NCI-H187 treated with DMSO at 0.1 percent for 48 hours (cell line): Measurements from ENCODE around the gene ACTR3.

Experiments used
- DNase-seq: peaks from one replicate; lab custom pipeline; 2025; lab: John Stamatoyannopoulos, UW

Gene ACTR3

GRCh38 chr2:113876503-113877387, 13.1 kb upstream of the ACTR3 start:
- DNase-seq, result no peak

GRCh38 chr2:113877711-113878598, 11.9 kb upstream of the ACTR3 start:
- no peak for DNase-seq

- DNase-seq, result no peak
Observed at GRCh38 chr2:113878743-113879142, 11.1 kb upstream of the ACTR3 start.

GRCh38 chr2:113879457-113879856, 10.4 kb upstream of the ACTR3 start:
- no peak for DNase-seq

GRCh38 chr2:113886479-113887008, 3.3 kb upstream of the ACTR3 start:
- no peak for DNase-seq

GRCh38 chr2:113887009-113887792, 2.7 kb upstream of the ACTR3 start:
- no peak for DNase-seq

- DNase-seq, result no peak
Observed at GRCh38 chr2:113888641-113889470, 1.0 kb upstream of the ACTR3 start.

- no peak for DNase-seq
Observed at GRCh38 chr2:113890253-113891235, 655 bp downstream of the ACTR3 start.

GRCh38 chr2:113891265-113891959, 1.5 kb downstream of the ACTR3 start:
- no peak for DNase-seq

GRCh38 chr2:113892004-113892710, 2.3 kb downstream of the ACTR3 start:
- DNase-seq, result no peak

GRCh38 chr2:113894156-113894743, 4.4 kb downstream of the ACTR3 start:
- no peak for DNase-seq

GRCh38 chr2:113895301-113895700, 5.4 kb downstream of the ACTR3 start:
- DNase-seq, result no peak

- DNase-seq, result no peak
Observed at GRCh38 chr2:113895819-113896563, 6.1 kb downstream of the ACTR3 start.

GRCh38 chr2:113896791-113897190, 6.9 kb downstream of the ACTR3 start:
- DNase-seq, result no peak

GRCh38 chr2:113898081-113898480, 8.2 kb downstream of the ACTR3 start:
- no peak for DNase-seq

GRCh38 chr2:113899166-113899565, 9.3 kb downstream of the ACTR3 start:
- no peak for DNase-seq

GRCh38 chr2:113901943-113902342, 12.1 kb downstream of the ACTR3 start:
- DNase-seq, result no peak
